ENCODE results near the gene TSPAN18. TPM values are rescaled to one million over a fixed set of nuclear protein-coding genes. Genes with fewer than 3 reads are reported as not detected.

The TSPAN18 gene
- total and polyA plus RNA-seq, 7 donors = 5.2 to 21.7 (median 8.0) TPM

GRCh38 chr11:44740967-44741366, 14.2 kb downstream of the TSPAN18 start:
- DNase-seq = no peak
- no peak for ATAC-seq
- Histone ChIP-seq H3K27me3 (ENCODE audit: insufficient read depth in 3 of 3, low read length in 2 of 3) (peaks cover 0 to 8% (median 0%) of the 10 kb centered on the region in 3 donors), H3K36me3 (ENCODE audit: insufficient read depth in 1 of 2, low read depth in 1 of 2) (no peaks in the 10 kb centered on the region), H3K4me3 (no peak overlapping the region), H3K9me3 (no peaks in the 10 kb centered on the region), H3K27ac (no peak overlapping the region), H3K4me1 (peaks cover 4% of the 10 kb centered on the region)
- 47 to 60% (median 59%) methylated on average over 8 of the region's 8 CpGs for WGBS, 3 donors
- intact Hi-C loops (cut with DNase I) = no loop called here
- no peak for TF ChIP-seq CTCF (IDR thresholded peaks at IDR 0.05)

- no peaks in the 10 kb centered on the region for H3K36me3 ChIP-seq (ENCODE audit: insufficient read depth in 1 of 2, low read depth in 1 of 2)
- no peak overlapping the region for H3K4me3 ChIP-seq
- no peak for ATAC-seq
- H3K27me3 ChIP-seq (ENCODE audit: insufficient read depth in 3 of 3, low read length in 2 of 3) = peaks cover 0 to 8% (median 0%) of the 10 kb centered on the region in 3 donors
- intact Hi-C loops (cut with DNase I) = no loop called here
- no peak overlapping the region for H3K27ac ChIP-seq
- no peaks in the 10 kb centered on the region for H3K9me3 ChIP-seq
- H3K4me1 ChIP-seq = peaks cover 4% of the 10 kb centered on the region
- no peak for DNase-seq
- TF ChIP-seq CTCF (IDR thresholded peaks at IDR 0.05) = no peak
- 85 to 86% (median 86%) methylated on average over 4 of the region's 4 CpGs for WGBS, 3 donors
Observed at GRCh38 chr11:44741976-44742375, 15.2 kb downstream of the TSPAN18 start.

GRCh38 chr11:44742508-44743246, 15.9 kb downstream of the TSPAN18 start:
- WGBS, 3 donors = 82 to 83% (median 83%) methylated on average over 11 of the region's 11 CpGs
- Histone ChIP-seq H3K4me3 (no peak overlapping the region), H3K36me3 (ENCODE audit: insufficient read depth in 1 of 2, low read depth in 1 of 2) (no peaks in the 10 kb centered on the region), H3K4me1 (peaks cover 4% of the 10 kb centered on the region), H3K27ac (no peak overlapping the region), H3K27me3 (ENCODE audit: insufficient read depth in 3 of 3, low read length in 2 of 3) (peaks cover 0 to 8% (median 0%) of the 10 kb centered on the region in 3 donors), H3K9me3 (no peaks in the 10 kb centered on the region)
- TF ChIP-seq CTCF (IDR thresholded peaks at IDR 0.05) = no peak
- no peak for ATAC-seq
- DNase-seq = no peak
- intact Hi-C loops (cut with DNase I) = no loop called here

- WGBS, 3 donors = 65 to 80% (median 72%) methylated on average over 12 of the region's 12 CpGs
- no peak for TF ChIP-seq CTCF (IDR thresholded peaks at IDR 0.05)
- no peak for ATAC-seq
- peaks cover 0 to 3% (median 0%) of the 10 kb centered on the region in 3 donors for H3K27me3 ChIP-seq (ENCODE audit: insufficient read depth in 3 of 3, low read length in 2 of 3)
- no peak overlapping the region for H3K4me3 ChIP-seq
- intact Hi-C loops (cut with DNase I) = no loop called here
- peaks cover 4% of the 10 kb centered on the region for H3K4me1 ChIP-seq
- DNase-seq = no peak
- no peaks in the 10 kb centered on the region for H3K9me3 ChIP-seq
- no peak overlapping the region for H3K27ac ChIP-seq
- H3K36me3 ChIP-seq (ENCODE audit: insufficient read depth in 1 of 2, low read depth in 1 of 2) = no peaks in the 10 kb centered on the region
Observed at GRCh38 chr11:44743326-44743725, 16.6 kb downstream of the TSPAN18 start.
